CD4-positive, CD25-positive, alpha-beta regulatory T cell (primary cell): ENCODE data around the gene LYRM4. TPM values are rescaled to one million over a fixed set of nuclear protein-coding genes. Genes with fewer than 3 reads are reported as not detected.

Experiments used
- ATAC-seq, 2 donors: fragments of 150-1000 bp; cut with Tn5 transposase; one replicate each; pipeline ENCODE4 v1.10.0; 2021; ENCODE audit warnings: low read depth in 2 of 2, moderate number of reproducible peaks in 2 of 2, moderate library complexity in 1 of 2
- DNase-seq, 3 donors: peaks; one replicate each; pipeline versions ENCODE4 v3.0.0 to v3.0.0-alpha.2; 2012 to 2022; ENCODE audit warnings: mixed read lengths in 1 of 3
- H3K27ac ChIP-seq: one replicate; pipeline ENCODE4 v1.7.0; 2013; ENCODE audit warnings: mild to moderate bottlenecking, low read length; ENCODE audit not compliant: insufficient read depth, poor library complexity, severe bottlenecking
- H3K27me3 ChIP-seq: one replicate; pipeline ENCODE4 v1.7.0; 2013; ENCODE audit warnings: low read length; ENCODE audit not compliant: control insufficient read depth, insufficient read depth
- H3K36me3 ChIP-seq: one replicate; pipeline ENCODE4 v1.7.0; 2013; ENCODE audit warnings: mild to moderate bottlenecking, low read length, moderate library complexity; ENCODE audit not compliant: control insufficient read depth, insufficient read depth
- H3K4me1 ChIP-seq: 2 replicates; pipeline ENCODE4 v1.7.0; 2013; ENCODE audit warnings: mild to moderate bottlenecking, low read length; ENCODE audit not compliant: insufficient read depth, control insufficient read depth, poor library complexity, severe bottlenecking
- H3K4me3 ChIP-seq: one replicate; pipeline ENCODE4 v1.7.0; 2013; ENCODE audit warnings: low read depth, mild to moderate bottlenecking, low read length, moderate library complexity
- H3K9me3 ChIP-seq, 2 experiments: 1 replicate in 1 of 2; 2 replicates in 1 of 2; pipeline ENCODE4 v1.7.0; 2013; ENCODE audit warnings: low read length in 2 of 2, mild to moderate bottlenecking in 1 of 2, moderate library complexity in 1 of 2; ENCODE audit not compliant: control insufficient read depth in 2 of 2
- H3K27ac Mint-ChIP-seq, 3 donors: one replicate each; pipeline ENCODE4 v1.8.0; 2020 to 2022; ENCODE audit warnings: mild to moderate bottlenecking in 3 of 3, mixed read lengths in 3 of 3, moderate library complexity in 2 of 3
- H3K27me3 Mint-ChIP-seq: one replicate; pipeline ENCODE4 v1.8.0; 2022; ENCODE audit warnings: mild to moderate bottlenecking, mixed read lengths
- H3K36me3 Mint-ChIP-seq: one replicate; pipeline ENCODE4 v1.8.0; 2020; ENCODE audit warnings: mixed read lengths
- H3K4me1 Mint-ChIP-seq, 4 donors: one replicate each; pipeline ENCODE4 v1.8.0; 2020 to 2022; ENCODE audit warnings: mixed read lengths in 4 of 4, mild to moderate bottlenecking in 1 of 4
- H3K4me3 Mint-ChIP-seq, 4 donors: one replicate each; pipeline ENCODE4 v1.8.0; 2020 to 2022; ENCODE audit warnings: mild to moderate bottlenecking in 4 of 4, mixed read lengths in 4 of 4, moderate library complexity in 3 of 4
- H3K9me3 Mint-ChIP-seq, 7 donors: one replicate each; pipeline ENCODE4 v1.8.0; 2020 to 2022; ENCODE audit warnings: mixed read lengths in 7 of 7, mild to moderate bottlenecking in 3 of 7, moderate library complexity in 2 of 7
- polyA plus RNA-seq, 4 donors: library from polyadenylated mRNA; unstranded; fragments of 300-500 nt; fragmentation: Illumina TruSeq; gene quantifications; one replicate each; pipeline ENCODE4 v1.2.3, GENCODE V29; 2021
- total RNA-seq: library from RNA; stranded (reverse); gene quantifications from one replicate; pipeline ENCODE4 v1.2.3, GENCODE V29; 2022

Gene LYRM4
- total and polyA plus RNA-seq, 5 donors from 2014 or later = 14.9 to 38.8 (median 27.1) TPM

GRCh38 chr6:5270093-5270680 lies 9.4 kb upstream of the LYRM4 start:
- H3K27me3 Mint-ChIP-seq = no peaks in the 10 kb centered on the region
- peaks cover 4% of the 10 kb centered on the region for H3K36me3 ChIP-seq
- no peaks in the 10 kb centered on the region for H3K27me3 ChIP-seq
- peak overlapping the region in 1 of 3 donors; percentile 7 for H3K27ac Mint-ChIP-seq
- H3K36me3 Mint-ChIP-seq = peaks cover 41% of the 10 kb centered on the region
- H3K9me3 Mint-ChIP-seq = no peaks in the 10 kb centered on the region
- ATAC-seq = no peak
- no peak overlapping the region for H3K4me3 ChIP-seq
- H3K4me3 Mint-ChIP-seq = no peak overlapping the region
- H3K4me1 ChIP-seq = peaks cover 15% of the 10 kb centered on the region
- H3K9me3 ChIP-seq = no peaks in the 10 kb centered on the region
- no peak overlapping the region for H3K27ac ChIP-seq
- peaks cover 32 to 45% (median 36%) of the 10 kb centered on the region in 4 donors for H3K4me1 Mint-ChIP-seq
- DNase-seq = no peak

- Mint-ChIP-seq H3K27me3 (no peaks in the 10 kb centered on the region), H3K27ac (no peak overlapping the region)
These were observed 5.7 kb upstream of the LYRM4 start for GRCh38 chr6:5266423-5266822.

DNA sequence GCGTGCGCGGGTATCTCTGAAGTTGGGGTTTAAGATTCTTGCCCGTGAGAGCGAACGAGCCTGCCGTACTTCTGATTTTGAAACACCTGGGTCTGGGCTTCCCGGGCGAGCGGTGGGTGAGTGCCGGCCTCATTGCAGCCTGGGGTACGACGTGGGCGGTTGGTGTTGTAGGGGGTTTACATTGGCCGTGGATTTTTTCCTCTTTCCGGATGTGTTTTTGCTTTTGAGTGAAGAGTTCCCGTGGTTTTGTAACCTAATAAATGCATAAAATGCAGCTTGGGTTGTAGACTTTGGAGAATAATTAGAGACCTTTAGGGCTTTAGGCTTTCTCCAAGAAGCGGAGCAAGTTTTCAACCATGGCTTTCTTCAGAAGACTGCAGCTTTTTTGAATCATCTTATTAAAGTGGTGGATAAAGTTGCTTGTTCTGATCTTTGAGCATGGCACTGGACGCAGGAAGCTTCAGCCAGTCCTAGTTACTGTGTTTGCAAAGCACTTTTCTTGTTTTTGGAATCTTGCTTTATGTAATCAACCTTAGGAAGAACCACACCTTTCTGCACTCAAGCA lies 877 bp upstream of the LYRM4 start:
- peak overlapping the region; percentile 98 for H3K27ac ChIP-seq
- peaks cover 20% of the 10 kb centered on the region for H3K4me1 ChIP-seq
- no peak for ATAC-seq
- no peaks in the 10 kb centered on the region for H3K27me3 ChIP-seq
- peaks cover 16% of the 10 kb centered on the region for H3K36me3 Mint-ChIP-seq
- H3K4me3 ChIP-seq = peak overlapping the region; percentile 93
- no peak for DNase-seq
- peaks cover 22 to 44% (median 34%) of the 10 kb centered on the region in 4 donors for H3K4me1 Mint-ChIP-seq
- H3K4me3 Mint-ChIP-seq = peak overlapping the region; percentile 94 to 100 (median 98)
- H3K9me3 ChIP-seq = no peaks in the 10 kb centered on the region
- no peaks in the 10 kb centered on the region for H3K36me3 ChIP-seq
- H3K9me3 Mint-ChIP-seq = no peaks in the 10 kb centered on the region
- H3K27me3 Mint-ChIP-seq = peaks cover 4% of the 10 kb centered on the region
- H3K27ac Mint-ChIP-seq = peak overlapping the region; percentile 100

More at GRCh38 chr6:5266423-5266822, 5.7 kb upstream of the LYRM4 start:
- Histone ChIP-seq H3K4me1 (peaks cover 13% of the 10 kb centered on the region), H3K36me3 (peaks cover 2% of the 10 kb centered on the region), H3K4me3 (no peak overlapping the region), H3K27me3 (no peaks in the 10 kb centered on the region), H3K9me3 (no peaks in the 10 kb centered on the region), H3K27ac (no peak overlapping the region)
- H3K9me3 Mint-ChIP-seq = no peaks in the 10 kb centered on the region
- peaks cover 29% of the 10 kb centered on the region for H3K36me3 Mint-ChIP-seq
- peak overlapping the region in 1 of 4 donors; percentile 2 for H3K4me3 Mint-ChIP-seq
- ATAC-seq (no peak), DNase-seq (no peak)
- H3K4me1 Mint-ChIP-seq = peaks cover 22 to 38% (median 30%) of the 10 kb centered on the region in 4 donors

GRCh38 chr6:5260111-5260620 lies 584 bp downstream of the LYRM4 start:
- Mint-ChIP-seq H3K27ac (peak overlapping the region; percentile 100), H3K27me3 (peaks cover 4% of the 10 kb centered on the region), H3K9me3 (no peaks in the 10 kb centered on the region), H3K4me1 (peaks cover 17 to 37% (median 30%) of the 10 kb centered on the region in 4 donors), H3K4me3 (peak overlapping the region; percentile 94 to 100 (median 98)), H3K36me3 (peaks cover 10% of the 10 kb centered on the region)
- H3K4me1 ChIP-seq = peaks cover 20% of the 10 kb centered on the region
- H3K27ac ChIP-seq = peak overlapping the region; percentile 98
- DNase-seq = peak; percentile 70 to 88 (median 87)
- no peaks in the 10 kb centered on the region for H3K27me3 ChIP-seq
- H3K9me3 ChIP-seq = no peaks in the 10 kb centered on the region
- peak; percentile 68 to 73 for ATAC-seq
- peak overlapping the region; percentile 95 for H3K4me3 ChIP-seq
- H3K36me3 ChIP-seq = no peaks in the 10 kb centered on the region

GRCh38 chr6:5259428-5259827 lies 1.3 kb downstream of the LYRM4 start:
- peaks cover 20% of the 10 kb centered on the region for H3K4me1 ChIP-seq
- H3K9me3 ChIP-seq = no peaks in the 10 kb centered on the region
- Mint-ChIP-seq H3K4me3 (peak overlapping the region; percentile 94 to 100 (median 98)), H3K27me3 (peaks cover 4% of the 10 kb centered on the region), H3K9me3 (no peaks in the 10 kb centered on the region), H3K4me1 (peaks cover 14 to 33% (median 26%) of the 10 kb centered on the region in 4 donors), H3K27ac (peak overlapping the region; percentile 100), H3K36me3 (peaks cover 13% of the 10 kb centered on the region)
- DNase-seq (no peak), ATAC-seq (no peak)
- no peaks in the 10 kb centered on the region for H3K36me3 ChIP-seq
- H3K27ac ChIP-seq = peak overlapping the region; percentile 98
- no peaks in the 10 kb centered on the region for H3K27me3 ChIP-seq
- peak overlapping the region; percentile 95 for H3K4me3 ChIP-seq

GRCh38 chr6:5257400-5257799 lies 3.4 kb downstream of the LYRM4 start:
- no peak for ATAC-seq
- Mint-ChIP-seq H3K4me1 (peaks cover 10 to 26% (median 23%) of the 10 kb centered on the region in 4 donors), H3K27me3 (peaks cover 4% of the 10 kb centered on the region), H3K36me3 (peaks cover 16% of the 10 kb centered on the region), H3K4me3 (peak overlapping the region in 1 of 4 donors; percentile 100), H3K27ac (peak overlapping the region in 1 of 3 donors; percentile 52), H3K9me3 (no peaks in the 10 kb centered on the region)
- Histone ChIP-seq H3K9me3 (no peaks in the 10 kb centered on the region), H3K4me3 (no peak overlapping the region), H3K27ac (no peak overlapping the region), H3K4me1 (peaks cover 16% of the 10 kb centered on the region), H3K27me3 (no peaks in the 10 kb centered on the region), H3K36me3 (no peaks in the 10 kb centered on the region)
- DNase-seq = no peak

DNA sequence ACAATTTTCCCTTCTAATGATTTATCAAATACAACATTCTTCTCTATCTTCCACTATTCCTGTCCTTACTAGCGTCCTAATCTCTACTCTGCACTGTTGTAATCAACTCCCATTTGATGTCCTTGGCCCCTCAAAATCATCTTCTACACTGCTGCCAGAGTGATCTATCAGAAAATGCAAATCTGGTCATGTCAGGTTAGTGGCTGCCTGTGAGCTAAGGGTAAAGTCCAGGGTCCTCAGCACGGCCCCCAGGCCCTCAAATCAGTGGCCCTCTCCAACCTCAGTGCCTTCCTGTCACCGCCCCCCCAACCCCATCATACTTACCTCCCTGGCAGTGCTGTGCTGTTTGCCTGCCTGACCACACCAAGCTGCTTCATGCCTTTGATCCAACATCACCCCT lies 3.8 kb downstream of the LYRM4 start:
- Mint-ChIP-seq H3K9me3 (no peaks in the 10 kb centered on the region), H3K27ac (peak overlapping the region in 1 of 3 donors; percentile 53), H3K4me1 (peaks cover 12 to 26% (median 21%) of the 10 kb centered on the region in 4 donors), H3K27me3 (peaks cover 4% of the 10 kb centered on the region), H3K36me3 (peaks cover 19% of the 10 kb centered on the region), H3K4me3 (no peak overlapping the region)
- peaks cover 12% of the 10 kb centered on the region for H3K4me1 ChIP-seq
- no peak overlapping the region for H3K27ac ChIP-seq
- no peaks in the 10 kb centered on the region for H3K27me3 ChIP-seq
- H3K4me3 ChIP-seq = no peak overlapping the region
- no peak for DNase-seq
- no peaks in the 10 kb centered on the region for H3K36me3 ChIP-seq
- no peaks in the 10 kb centered on the region for H3K9me3 ChIP-seq
- ATAC-seq = no peak
